ENCODE data around the gene TMEM217. TPM values are rescaled to one million over a fixed set of nuclear protein-coding genes. Genes with fewer than 3 reads are reported as not detected.
"Not testable (repeated sequence)": the region's sequence is repeated elsewhere in the genome, so short reads cannot be mapped to it uniquely, and the experiment has no call there.

TMEM217 gene
- 13.7 TPM for total RNA-seq

GRCh38 chr6:37257634-37258404 is at the start of gene TMEM217, which contains the start of gene TBC1D22B:
Gene TMEM217 (minus strand): TSS chr6:37258144. CDS start chr6:37219030, 39,114 bp downstream.
Gene TBC1D22B (plus strand): TSS chr6:37257772. CDS start chr6:37257918, 146 bp downstream.
- peak; percentile 77 to 96 (median 93) for DNase-seq (ENCODE audit: low read depth in 2 of 3, low spot score in 2 of 3)

GRCh38 chr6:37307484-37307883 is 49.5 kb upstream of the TMEM217 start:
- not testable (repeated sequence) for DNase-seq (ENCODE audit: low read depth in 2 of 3, low spot score in 2 of 3)

- no peak for DNase-seq (ENCODE audit: low read depth in 2 of 3, low spot score in 2 of 3)
Observed at GRCh38 chr6:37306624-37307222, 48.8 kb upstream of the TMEM217 start.

- DNase-seq (ENCODE audit: low read depth in 2 of 3, low spot score in 2 of 3): no peak
Observed at GRCh38 chr6:37305841-37306425, 48.0 kb upstream of the TMEM217 start.

DNA sequence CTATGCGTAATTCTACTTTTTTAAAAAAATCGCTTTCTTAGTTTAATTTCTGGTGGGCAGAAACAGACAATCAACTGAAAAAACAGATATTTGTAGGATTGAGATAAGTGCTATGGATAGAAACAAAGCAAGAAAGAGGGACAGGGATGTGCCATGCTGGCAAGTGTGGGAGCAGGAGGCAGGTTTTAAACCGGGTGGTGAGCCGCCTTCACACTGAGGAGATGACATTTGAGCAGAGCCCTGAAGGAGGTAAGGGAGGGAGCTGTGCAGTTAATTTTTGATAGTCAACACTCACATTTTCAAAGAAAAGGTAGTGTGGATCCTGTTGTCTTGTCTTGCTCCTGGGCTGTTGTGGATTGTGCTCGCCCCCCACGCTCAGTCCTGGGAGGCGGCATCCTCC is 46.8 kb upstream of the TMEM217 start:
- DNase-seq (ENCODE audit: low read depth in 2 of 3, low spot score in 2 of 3): no peak

DNA sequence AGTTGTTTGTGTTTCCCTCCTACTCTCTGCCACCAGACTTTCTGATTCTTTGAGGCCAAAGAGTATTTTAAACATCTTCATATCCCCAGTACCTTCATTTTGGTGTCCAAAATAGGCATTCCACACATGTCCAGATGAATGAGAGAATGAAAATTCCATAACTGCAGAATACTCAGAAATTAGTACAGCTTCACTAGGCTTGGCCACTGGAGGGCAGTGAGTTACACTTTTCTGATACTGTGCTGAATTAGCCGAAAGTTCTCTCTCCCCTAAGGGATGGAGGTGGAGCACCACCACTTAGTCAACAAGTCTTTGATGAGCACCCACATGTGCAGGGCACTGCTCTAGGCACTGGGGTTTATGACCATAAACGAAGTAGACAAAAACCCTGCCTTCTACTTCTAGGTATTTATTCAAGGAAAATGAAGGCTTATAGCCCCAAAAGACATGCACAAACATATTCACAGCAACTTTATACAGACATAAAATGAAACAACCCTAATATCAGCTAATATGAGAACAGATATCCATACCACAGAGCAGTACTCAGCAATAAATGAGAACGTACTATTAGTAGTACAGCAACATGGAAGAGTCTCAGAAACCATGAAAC is 46.1 kb upstream of the TMEM217 start:
- peak in 2 of 3 donors; percentile 40 to 58 for DNase-seq (ENCODE audit: low read depth in 2 of 3, low spot score in 2 of 3)

- DNase-seq (ENCODE audit: low read depth in 2 of 3, low spot score in 2 of 3): no peak
Observed at GRCh38 chr6:37303091-37303660, 45.2 kb upstream of the TMEM217 start.

- DNase-seq (ENCODE audit: low read depth in 2 of 3, low spot score in 2 of 3): peak in 2 of 3 donors; percentile 49 to 58
Observed at GRCh38 chr6:37302086-37302686, 44.2 kb upstream of the TMEM217 start.

GRCh38 chr6:37299990-37300389 is 42.0 kb upstream of the TMEM217 start:
- no peak for DNase-seq (ENCODE audit: low read depth in 2 of 3, low spot score in 2 of 3)

GRCh38 chr6:37298958-37299357 is 41.0 kb upstream of the TMEM217 start:
- DNase-seq (ENCODE audit: low read depth in 2 of 3, low spot score in 2 of 3): no peak

GRCh38 chr6:37297637-37298036 is 39.7 kb upstream of the TMEM217 start:
- DNase-seq (ENCODE audit: low read depth in 2 of 3, low spot score in 2 of 3): not testable (repeated sequence)

DNA sequence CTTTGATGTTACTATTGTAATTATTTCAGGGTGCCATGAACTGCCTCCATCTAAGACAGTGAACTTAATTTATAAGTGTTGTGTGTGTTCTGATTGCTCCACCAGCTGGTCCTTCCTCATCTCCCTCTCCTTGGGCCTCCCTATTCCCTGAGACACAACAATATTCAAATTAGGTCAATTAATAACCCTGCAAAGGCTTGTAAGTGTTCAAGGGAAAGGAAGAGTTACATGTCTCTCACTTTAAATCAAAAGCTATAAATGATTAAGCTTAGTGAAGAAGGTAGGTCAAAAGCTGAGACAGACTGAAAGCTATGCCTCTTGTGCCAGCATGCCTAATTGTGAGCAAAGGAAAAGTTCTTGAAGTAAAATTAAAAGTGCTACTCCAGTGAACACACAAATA is 35.5 kb upstream of the TMEM217 start:
- DNase-seq (ENCODE audit: low read depth in 2 of 3, low spot score in 2 of 3): no peak

DNA sequence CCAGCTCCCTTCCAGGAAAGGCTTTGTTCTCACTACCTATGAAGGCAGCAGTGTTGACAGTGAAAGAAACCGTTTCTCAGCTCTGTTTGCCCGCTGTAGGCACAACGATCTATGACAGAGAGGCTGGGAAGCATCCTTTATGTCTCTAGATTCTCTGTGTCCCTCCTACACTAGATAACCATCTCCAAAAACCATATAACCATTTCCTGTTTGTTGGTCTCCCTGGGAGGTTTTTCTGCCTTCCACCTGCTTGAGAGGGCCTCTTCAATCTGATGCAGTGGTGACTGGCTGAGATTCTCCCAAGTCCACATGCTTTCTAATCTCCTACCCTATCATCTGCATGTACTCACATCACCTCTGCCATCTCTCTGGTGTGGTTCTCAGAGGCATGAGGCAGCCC is 32.0 kb upstream of the TMEM217 start:
- DNase-seq (ENCODE audit: low read depth in 2 of 3, low spot score in 2 of 3): peak in 1 of 3 donors; percentile 7

- DNase-seq (ENCODE audit: low read depth in 2 of 3, low spot score in 2 of 3): no peak
Observed at GRCh38 chr6:37288247-37288646, 30.3 kb upstream of the TMEM217 start.

GRCh38 chr6:37287519-37288157 is 29.7 kb upstream of the TMEM217 start:
- DNase-seq (ENCODE audit: low read depth in 2 of 3, low spot score in 2 of 3): no peak

DNA sequence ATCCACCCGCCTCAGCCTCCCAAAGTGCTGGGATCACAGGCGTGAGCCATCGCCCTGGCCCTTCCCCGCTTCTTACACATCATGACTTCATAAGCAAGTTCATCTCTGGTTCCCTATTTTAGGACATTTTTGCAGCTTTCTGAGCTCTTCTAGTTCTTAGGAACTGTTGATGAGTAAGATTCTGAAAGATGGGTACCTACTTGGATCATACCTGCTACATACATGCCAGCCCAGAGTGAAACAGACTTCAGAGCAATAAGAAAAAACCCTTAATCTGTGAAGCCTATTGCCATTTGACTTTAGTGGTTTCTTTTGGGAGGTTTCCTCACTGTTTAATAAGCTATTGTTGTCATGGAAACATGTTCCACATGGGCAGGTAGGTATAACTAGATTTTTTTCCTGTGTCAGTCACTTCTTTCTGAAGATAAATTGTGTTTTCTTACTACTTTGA is 27.9 kb upstream of the TMEM217 start:
- peak in 1 of 3 donors; percentile 17 for DNase-seq (ENCODE audit: low read depth in 2 of 3, low spot score in 2 of 3)

- no peak for DNase-seq (ENCODE audit: low read depth in 2 of 3, low spot score in 2 of 3)
Observed at GRCh38 chr6:37284781-37285180, 26.8 kb upstream of the TMEM217 start.

DNA sequence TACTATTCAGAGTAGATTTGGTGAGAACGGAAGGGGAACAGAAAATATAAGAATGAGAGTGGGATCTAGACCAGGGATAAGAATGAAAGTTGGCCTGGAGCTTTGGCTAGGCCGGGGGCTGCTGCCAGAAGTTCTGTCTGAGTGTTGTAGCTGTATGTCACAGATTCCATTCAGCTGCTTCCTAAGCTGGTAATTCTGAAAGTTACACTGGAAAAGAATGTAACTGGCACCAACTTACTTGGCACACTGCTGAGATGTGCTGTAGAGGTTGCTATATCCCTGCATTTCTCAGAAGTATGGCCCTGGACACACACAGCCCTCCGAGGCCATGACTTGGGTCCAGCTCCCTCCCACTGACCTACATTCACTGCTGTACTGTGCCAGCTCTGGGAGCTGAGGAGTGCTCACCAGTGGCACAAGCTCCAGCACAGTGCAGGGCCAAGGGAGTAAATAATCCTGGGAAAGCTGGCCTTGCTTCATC is 25.8 kb upstream of the TMEM217 start:
- no peak for DNase-seq (ENCODE audit: low read depth in 2 of 3, low spot score in 2 of 3)

- DNase-seq (ENCODE audit: low read depth in 2 of 3, low spot score in 2 of 3): no peak
Observed at GRCh38 chr6:37283268-37283667, 25.3 kb upstream of the TMEM217 start.

DNA sequence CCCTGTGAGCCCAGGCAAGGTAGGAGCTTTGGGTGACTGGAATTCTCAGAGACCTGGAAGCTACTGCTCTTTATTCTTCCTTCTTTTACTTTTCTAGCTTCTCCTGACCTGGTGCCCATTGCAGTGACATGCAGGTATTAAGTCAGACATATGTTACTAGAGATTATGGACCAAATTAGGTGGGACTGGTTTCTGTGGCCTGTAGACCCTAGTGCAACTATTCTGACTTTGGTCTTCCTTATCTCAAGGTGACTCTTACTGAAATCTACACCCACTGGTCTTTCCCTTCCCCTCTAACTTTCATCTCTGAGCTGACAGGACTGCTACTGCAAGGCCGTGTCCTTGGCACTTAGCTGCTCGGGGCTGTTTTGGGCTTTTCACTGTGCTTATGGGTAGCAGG is 24.4 kb upstream of the TMEM217 start:
- DNase-seq (ENCODE audit: low read depth in 2 of 3, low spot score in 2 of 3): no peak
